Stimulated activated CD4-positive, alpha-beta T cell treated with anti-CD3 and anti-CD28 coated beads, Interleukin-2, amount 100 ng/mL, for 48 hours (primary cell): Measurements from ENCODE around the gene TM6SF1.
"Not testable (repeated sequence)": the region's sequence is repeated elsewhere in the genome, so short reads cannot be mapped to it uniquely, and the experiment has no call there.

Source experiments
- DNase-seq, 2 donors: peaks; one replicate each; pipeline ENCODE4 v3.0.0-alpha.2; 2020

Gene TM6SF1

DNA sequence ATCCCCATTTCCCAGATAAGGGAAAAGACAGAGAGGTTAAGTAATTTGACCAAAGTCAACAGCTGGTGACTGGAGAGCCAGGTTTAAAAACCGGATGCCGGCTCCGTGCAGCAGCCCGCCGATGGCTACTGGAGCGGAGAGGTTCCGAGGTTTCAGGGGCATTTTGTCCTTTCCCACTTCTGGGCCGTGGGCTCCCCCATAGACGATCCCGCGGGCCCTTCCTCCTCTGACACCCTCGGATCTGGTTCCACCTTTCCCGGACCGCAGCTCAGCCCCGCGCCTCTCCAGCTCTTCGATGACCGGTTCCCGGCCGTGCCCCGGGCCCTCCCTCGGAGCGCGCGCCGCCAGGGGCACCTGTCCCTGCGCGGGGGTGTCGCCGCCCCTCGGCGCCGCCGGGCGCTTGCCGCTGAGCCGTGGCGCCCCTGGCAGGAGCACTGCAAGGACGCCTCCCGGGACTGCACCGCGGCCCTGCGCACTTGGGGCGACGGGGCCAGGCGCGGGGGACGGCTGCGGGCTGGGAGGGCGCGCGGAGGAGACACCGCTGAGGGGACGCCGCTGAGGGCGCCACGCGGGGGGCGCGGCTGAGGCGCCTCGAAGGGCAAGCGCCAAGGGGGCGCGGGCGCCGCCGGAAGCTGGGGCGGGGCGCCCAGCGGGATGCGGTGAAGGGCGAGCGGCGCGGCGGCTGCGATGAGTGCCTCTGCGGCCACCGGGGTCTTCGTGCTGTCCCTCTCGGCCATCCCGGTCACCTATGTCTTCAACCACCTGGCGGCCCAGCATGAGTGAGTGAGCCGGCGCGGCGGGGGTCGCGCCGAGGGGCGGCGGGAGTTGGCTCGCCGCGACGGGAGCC lies at the start of gene TM6SF1:
TSS of gene TM6SF1 (plus strand) at position 652 of the 847 bp plus-strand sequence. CDS start at position 688, 36 bp downstream.
- DNase-seq, result no peak

DNA sequence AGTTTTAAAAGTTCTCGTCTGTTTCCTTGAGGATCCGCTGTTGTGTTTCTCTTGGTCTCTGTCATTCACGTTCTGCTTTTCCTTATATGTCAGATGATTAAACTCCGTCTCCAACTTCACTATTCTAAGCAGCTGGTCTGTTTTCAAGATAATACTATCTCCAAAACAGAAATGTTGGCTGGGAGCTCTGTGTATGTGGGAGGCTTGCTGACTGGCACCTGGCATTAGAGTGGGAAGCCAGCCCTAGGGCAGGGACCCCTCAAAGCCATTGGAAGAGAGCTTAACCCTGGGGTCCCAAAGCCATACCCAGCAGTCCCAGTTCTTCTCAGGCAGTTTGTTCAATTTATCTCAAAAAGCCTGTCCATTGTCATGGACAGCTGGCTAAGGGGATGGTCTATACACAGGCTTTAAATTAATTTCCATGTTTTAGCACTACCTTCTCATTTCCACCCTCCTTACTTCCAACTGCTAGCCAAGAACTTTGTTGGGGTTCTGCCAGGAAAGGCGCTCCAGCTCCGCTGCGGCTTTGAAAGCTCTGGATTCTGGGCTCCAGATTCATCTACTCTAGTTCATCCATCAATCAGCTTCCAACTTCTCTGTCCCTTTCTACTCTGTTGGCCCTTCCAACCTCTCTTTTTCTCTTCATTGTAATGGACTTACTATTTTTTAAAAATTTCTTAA lies 49.6 kb upstream of the TM6SF1 start:
- no peak for DNase-seq

DNA sequence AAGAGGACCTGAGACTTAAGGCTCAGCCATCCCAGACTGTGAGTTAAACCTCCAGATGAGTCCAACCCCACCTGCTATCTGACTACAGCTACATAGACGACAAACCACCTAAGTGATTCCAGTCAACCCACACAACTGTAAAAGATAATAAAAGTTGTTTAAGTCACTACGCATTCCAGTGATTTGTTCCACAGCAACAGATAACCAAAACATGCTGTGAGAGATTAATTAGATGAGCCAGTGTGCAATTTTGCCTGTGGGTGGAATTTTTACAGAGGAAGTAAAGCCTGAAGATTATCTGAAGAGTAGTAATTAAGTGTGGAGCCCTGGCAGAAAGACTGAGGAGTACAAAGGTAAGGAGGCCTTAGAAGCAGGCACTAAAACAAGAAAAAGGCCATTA lies 45.8 kb upstream of the TM6SF1 start:
- no peak for DNase-seq

DNA sequence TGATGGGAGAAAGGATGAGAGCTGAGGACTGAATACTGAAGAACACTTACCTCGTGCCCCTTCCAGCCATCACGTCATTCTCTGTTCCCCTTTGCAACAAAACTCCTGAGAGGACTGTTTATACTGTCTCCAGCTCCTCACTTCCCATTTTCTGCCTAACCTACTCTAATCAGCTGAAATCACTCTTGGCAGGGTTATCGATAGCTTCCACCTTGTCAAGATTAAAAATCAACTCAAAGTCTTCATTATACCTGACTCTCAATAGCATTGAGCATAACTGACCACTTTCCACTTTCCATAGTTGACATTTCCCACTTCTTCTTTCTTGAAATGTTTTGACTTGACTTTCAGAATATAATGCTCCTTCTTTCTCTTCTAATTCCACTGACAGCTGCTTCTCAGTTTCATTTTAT lies 44.7 kb upstream of the TM6SF1 start:
- DNase-seq, result no peak

DNA sequence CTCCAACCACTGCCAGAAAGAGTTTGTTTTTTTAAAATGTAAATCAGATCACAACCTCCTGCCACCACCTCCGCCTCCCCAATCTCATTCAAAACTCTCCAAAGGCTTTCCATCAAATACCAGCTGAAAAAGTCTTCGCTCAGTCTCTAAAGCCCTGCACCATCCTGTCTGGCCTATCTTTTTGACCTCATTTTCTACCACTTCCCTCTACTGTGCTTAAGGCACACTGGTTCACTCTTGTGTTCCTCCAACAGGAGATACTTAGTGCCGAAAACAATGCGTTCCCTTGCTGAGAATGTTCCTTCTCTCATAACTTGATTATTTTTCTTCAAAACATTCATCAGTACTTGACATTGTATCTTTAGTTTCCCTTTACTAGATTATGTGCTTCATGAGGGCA lies 43.9 kb upstream of the TM6SF1 start:
- no peak for DNase-seq

DNA sequence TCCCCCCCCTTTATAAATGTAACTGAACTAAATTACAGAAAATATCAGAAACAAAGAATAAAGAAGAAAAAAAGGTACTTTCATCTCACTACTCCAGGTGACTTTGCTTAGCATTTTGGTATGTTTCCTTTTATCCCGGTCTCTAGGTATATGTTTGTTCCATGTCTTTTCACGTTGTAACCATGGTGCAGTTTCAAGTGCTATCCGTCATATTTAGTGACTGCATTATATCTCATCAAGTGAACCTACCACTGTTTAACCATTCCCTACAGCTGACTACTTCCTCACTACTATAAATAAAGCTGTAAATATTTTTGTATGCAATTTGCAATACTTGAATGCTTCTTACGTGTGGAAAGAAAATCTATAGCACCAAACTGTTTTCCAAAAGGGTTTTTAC lies 42.6 kb upstream of the TM6SF1 start:
- DNase-seq, result no peak

DNA sequence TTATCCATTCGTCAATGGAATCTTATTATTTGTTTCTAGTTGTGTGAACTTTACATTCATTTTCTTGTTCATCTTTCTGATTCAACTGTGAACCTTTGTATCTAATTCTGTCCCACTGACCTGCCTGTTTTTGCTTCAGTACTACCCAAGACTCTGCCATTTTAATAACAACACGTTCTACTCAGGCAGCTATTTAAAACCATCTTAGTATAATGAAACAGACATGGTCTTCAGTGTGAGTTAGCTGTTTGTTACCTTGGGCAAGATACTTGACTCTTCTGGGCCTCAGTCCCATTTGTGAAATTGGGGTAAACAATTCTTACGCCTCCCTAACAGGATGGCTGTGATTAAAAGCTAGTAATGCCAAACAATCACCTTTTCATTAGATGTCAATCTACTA lies 42.0 kb upstream of the TM6SF1 start:
- DNase-seq, result no peak

DNA sequence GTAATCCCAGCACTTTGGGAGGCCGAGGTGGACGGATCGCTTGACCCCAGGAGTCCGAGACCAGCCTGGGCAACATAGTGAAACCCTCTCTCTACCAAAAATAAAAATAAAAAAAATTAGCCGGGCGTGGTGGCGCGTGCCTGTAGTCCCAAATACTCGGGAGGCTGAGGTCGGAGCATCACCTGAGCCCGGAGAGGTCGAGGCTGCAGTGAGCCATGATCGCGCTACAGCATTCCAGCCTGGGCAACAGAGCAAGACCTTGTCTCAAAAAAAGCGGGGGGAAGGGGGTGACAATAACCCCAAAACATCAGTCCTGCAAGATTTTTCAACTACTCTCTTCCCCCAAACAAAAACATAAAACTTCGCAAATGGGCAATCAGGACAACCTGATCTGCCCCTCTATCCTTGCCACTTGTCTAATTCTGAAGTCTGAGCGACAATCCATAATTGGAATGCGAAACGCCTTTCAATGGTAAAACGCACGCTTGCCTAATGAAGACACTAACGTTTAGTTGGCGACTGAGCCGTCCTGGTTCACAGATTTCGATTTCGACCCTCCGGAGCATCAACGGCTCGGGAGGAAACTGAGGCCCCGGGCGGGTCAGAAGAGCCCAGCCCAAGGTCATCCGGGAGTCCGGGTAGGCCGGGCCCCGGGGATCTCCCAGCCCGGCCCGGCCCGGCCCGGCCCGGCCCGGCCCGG lies 41.3 kb upstream of the TM6SF1 start:
- DNase-seq, result no peak

DNA sequence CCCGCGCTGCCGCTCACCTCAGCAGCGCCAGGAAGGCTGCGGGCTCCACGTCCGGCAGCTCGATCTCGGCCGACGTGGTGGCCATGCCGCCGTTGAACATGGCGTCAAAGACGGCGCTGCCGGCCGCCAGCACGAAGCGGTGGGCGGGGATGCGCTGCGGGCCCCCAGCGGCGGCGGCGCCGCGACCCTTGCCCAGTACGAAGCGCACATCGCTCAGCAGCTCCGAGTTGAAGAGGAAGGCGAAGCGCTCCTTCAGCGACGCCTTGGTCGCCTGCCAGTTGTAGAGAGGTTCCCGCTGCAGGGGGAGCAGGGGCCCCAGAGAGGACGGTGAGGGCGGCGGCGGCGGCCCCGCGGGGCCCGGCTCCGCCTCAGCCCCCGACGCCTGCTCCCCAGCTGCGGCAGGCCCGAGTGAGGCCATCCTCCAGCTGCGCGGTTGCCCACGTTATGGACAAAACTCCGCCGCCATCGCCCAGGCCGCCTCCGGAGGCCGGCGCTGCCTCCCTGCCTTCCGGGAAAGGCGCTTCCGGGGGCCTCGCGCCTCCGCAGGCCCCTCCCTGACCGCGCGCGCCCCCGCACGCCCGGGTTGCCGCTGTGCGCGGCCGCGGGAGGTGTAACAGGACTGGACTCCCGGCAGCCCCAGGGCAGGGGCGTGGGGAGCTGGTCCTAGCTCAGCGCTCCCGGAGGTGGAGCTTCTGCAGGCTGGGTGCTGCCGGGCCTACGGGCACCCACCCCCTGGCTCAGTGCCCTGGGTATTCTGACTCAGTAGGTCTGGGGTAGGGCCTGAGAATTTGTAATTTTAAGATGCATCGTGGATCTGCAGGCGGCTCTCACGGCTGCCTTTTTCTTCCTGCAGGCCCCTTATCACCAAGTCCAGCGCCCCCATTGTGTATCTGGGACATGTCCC lies 40.5 kb upstream of the TM6SF1 start, which contains the start of gene BTBD1:
TSS of gene BTBD1 (minus strand) at position 519 of the 904 bp plus-strand sequence. CDS start at position 418, 101 bp downstream.
- DNase-seq, result peak; percentile 82 to 84

DNA sequence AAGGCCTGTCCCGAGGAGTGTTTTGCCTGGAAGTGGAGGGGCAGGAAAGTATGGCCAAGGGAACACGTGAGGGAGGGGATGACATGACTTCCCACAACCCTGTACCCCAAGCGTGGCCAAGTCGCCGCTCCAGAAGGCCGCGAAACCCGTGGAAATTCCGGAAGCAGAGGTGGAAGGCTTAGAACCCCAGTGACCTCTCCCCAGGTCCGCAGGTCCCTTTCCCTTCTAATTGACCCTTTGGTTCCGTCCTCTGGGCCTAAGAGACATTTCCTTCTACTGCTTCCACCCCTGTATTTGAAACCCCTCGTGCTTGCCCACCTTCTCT lies 39.8 kb upstream of the TM6SF1 start:
- DNase-seq, result no peak

DNA sequence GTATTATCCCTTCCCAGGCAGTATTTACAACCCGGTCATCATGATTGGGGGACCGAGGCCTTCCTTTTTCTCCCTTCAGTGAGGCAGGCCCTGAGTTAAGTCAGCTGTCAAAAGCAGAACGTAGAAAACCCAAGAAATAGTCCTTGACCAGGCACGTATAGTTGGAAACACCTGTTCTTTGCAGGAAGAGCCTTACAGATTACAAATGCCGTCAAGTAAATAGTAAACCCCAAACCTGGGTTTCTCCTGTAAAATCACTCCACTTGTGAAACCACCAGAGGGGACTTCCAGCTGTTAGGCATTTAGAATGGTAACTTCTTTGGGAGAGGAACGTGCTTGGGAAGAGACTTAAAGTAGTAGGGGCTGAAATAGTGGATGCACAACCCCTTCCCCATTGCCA lies 39.4 kb upstream of the TM6SF1 start:
- DNase-seq, result no peak

DNA sequence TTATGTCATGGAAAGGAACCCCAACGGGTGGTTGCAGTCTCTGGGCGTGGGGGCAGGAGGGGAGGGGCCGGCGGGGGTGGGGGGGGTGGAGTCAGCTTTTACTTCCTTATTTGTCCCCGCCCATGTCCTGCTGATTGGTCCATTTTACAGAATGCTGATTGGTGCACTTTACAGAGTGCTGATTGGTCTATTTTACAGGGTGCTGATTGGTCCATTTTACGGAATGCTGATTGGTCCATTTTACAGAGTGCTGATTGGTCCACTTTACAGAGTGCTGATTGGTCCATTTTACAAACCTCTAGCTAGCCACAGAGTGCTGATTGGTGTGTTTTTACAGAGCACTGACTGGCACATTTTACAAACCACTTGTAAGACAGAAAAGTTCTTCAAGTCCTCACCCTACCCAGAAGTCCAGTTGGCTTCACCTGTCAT lies 38.2 kb upstream of the TM6SF1 start:
- DNase-seq, result peak in 1 of 2 donors; percentile 19

DNA sequence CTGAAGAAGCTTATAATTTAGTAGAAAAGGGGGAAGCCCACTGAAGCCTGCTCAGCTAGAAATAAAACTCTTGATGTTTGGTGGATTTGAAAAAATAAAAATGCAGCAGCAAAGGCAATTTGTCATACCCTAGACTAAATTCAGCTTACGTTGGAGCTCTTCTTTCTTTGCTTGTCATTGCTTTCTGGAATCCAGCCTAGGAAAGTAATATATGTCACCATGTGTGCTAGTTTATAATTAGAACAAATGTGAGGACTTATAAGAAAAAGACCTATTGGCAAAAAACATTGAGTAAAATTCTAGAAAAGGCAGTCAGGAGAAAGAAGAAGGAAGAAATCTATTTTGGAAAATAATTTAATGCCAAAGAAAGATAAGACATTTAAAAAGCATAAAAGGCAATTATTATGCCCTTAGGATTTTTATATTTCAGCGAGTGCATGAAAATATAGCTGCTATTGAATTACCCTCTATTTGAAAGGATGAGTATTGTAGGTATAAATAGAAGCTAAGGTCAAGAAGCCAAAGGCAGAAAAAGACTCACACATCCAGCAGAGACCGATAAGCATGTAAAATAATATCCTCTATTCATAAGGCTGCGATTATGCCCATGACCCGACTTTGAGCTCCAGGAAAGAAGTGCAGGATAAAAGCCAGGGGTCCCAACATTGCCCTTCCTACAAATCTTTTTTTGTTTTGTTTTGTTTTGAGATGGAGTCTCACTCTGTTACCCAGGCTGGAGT lies 29.8 kb upstream of the TM6SF1 start:
- no peak for DNase-seq

DNA sequence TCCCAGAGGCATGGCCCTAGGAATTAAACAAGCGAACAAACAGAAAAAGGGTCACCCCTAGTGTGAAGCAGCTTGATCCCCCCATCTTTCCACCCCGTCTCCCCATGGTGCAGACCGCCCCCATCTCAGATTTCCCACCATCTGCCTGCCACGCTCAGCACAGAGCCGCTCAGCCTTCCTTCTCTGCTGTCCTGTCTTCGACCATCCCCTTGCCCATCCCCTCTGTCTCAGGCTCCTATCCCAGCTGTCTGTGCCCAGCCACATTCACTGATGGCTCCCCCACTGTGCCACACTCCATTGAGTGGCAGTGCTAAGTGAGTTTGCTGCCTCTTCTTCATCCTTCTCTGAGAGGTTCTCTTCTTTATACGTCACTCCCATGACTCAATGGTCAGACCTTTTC lies 28.7 kb upstream of the TM6SF1 start:
- no peak for DNase-seq

DNA sequence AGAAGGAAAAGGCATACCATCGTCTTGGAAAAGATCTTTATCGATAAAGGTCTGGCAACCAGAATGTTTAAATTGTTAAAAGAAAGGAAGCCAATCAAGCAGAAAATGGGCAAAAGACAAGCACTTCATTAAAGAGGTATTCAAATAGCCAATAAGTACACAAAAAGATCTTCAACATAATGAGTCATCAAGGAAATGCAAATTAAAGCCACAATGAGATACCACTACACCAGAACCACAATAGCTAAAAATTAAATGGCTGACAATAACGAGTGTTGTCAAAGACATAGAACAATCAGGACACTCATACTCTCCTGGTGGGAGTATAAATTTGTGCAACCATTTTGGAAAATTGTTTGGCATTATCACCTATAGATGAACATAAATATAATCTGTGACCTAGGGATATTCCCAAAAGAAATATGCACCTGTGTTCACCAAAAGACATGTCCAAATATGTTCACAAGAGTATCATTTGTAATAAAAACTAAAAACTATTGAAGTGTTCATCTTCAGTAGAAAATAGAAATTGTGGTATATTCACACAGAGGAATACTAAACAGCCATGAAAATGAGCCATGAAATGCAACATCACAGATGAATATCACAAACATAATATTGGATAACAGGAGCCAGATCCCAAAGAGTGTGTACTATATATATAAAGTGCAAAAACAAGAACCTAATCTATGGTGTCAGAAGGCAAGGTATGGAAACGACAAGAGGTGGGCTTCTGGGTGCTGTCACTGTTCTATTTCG lies 26.0 kb upstream of the TM6SF1 start:
- no peak for DNase-seq

DNA sequence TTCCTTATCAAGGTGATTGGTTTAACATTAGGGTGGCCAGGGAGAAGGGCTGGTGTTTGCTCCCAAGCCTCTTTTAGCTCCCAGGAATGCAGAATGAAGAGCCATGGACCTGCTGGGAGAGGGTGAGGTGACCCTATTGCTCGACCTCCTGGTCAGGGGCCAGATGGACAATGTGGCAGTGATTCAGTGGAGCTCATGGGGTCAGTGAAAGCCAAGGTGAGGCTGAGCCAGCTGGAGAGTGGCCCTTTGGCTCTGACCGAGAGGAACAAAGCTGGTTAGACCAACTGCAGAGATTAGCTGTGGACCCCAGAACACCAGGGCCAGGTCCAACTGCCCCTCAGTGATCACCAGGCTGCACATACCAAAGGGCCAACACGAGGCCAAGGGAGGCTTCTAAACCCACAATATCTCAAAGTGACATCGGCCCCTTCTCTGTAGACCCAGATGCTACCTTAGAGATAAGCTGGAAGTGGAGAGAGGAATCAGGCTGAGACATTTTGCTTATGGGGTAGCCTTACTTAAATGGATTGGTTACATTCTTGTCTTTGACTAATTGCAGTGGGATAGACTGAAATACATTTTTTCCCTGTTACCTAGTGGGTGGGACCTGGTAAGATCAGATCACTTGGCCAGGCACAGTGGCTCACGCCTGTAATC lies 24.6 kb upstream of the TM6SF1 start:
- no peak for DNase-seq

DNA sequence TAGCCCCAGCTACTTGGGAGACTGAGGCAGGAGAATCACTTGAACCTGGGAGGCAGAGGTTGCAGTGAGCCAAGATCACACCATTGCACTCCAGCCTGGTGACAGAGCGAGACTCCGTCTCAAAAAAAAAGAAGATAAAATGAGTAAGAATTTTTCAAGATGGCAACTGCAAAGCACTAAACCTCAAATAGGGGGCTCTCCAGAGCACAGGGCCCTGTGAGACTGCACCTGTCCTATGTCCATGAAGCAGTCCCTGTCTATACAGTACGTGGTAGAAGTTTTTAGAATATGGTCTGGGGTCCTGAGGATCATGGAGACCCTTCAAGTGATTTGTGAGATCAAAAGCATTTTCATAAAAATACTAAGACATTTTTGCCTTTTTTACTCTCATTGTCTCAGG lies 22.0 kb upstream of the TM6SF1 start:
- DNase-seq, result not testable (repeated sequence)

DNA sequence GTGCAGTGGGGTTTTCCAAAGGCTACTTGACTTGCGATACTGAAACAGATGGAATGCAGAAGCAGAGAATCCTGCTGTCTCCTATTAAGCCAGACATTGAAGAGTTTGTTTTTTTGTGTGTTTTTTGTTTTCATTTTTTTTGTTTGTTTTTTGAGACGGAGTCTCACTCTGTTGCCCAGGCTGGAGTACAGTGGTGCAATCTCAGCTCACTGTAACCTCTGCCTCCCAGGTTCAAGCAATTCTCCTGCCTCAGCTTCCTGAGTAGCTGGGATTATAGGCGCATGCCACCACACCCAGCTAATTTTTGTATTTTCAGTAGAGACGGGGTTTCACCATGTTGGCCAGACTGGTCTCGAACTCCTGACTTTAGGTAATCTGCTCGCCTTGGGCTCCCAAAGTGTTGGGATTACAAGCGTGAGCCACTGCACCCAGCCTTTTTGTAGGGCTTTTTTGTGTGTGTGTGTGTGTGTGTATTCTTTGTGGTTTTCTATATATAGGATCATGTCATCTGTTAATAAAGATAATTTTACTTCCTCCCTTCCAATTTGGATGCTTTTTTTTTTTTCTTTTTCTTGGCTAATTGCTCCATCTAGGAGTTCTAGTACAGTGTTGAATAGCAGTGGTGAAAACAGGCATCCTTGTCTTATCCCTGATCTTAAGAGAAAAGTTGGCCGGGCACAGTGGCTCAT lies 21.4 kb upstream of the TM6SF1 start:
- DNase-seq, result not testable (repeated sequence)

DNA sequence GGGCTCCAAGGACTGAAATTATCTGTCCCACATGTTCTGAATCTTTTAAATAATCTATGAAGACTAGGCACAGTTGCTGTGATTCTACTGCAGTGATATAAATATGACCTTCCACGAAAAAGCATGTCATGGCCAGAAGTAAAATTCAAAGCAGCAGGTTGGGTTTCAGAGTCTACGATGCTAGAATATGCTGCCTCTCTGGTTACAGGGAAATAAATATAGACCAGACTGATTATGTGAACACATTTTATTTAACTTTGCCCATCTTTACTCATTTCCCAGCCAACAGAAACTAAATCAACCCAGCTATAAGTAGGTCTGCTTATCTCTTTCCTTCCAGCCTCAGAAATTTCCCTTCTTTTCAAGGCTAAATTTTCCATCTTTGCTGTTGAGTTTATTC lies 19.9 kb upstream of the TM6SF1 start:
- DNase-seq, result no peak

DNA sequence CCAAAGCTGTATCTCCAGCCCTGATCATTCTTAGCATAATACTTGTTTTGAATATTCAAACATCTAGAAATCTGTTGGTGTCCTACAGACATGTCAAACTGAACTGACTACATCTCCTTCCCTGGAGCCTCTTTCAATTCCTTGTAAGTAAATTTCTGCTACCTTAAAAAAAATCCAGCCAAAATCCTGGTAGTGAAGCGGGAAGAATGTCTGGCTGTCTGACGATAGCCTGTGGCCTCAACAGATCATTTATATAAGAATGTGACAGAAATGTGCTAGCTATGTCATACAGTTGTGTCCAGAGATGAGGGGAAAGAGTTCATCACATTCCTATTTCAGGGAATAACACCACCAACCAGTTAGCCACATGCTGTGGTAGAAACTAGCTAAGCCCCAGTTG lies 18.6 kb upstream of the TM6SF1 start:
- DNase-seq, result no peak
